Kidney (tissue), 14 donors: ENCODE data around the gene GBA3. TPM values are rescaled to one million over a fixed set of nuclear protein-coding genes. Genes with fewer than 3 reads are reported as not detected.

Source experiments
- DNase-seq, 5 donors: peaks; one replicate each; pipeline ENCODE4 v3.0.0-alpha.2; 2013 to 2020
- FAIRE-seq: peaks from 2 replicates; lab custom pipeline; 2012; peaks lifted over from hg19 to GRCh38; lab: Jason Lieb, UNC
- H3K27ac ChIP-seq, 2 donors: one replicate each; pipeline ENCODE4 v1.7.0; 2013; ENCODE audit warnings: low read depth in 2 of 2, low read length in 2 of 2, inconsistent platforms in 1 of 2
- H3K27me3 ChIP-seq: one replicate; pipeline ENCODE4 v1.7.1; 2013; ENCODE audit warnings: low read length, inconsistent platforms; ENCODE audit not compliant: control insufficient read depth, insufficient read depth
- H3K36me3 ChIP-seq, 3 donors: one replicate each; pipeline versions ENCODE4 v1.7.0 to v1.7.1; 2013; ENCODE audit warnings: low read length in 3 of 3, control low read depth in 1 of 3, inconsistent platforms in 1 of 3; ENCODE audit not compliant: insufficient read depth in 3 of 3, control insufficient read depth in 2 of 3
- H3K4me1 ChIP-seq, 3 donors: one replicate each; pipeline versions ENCODE4 v1.7.0 to v1.7.1; 2013; ENCODE audit warnings: low read length in 3 of 3, inconsistent platforms in 1 of 3, low read depth in 1 of 3; ENCODE audit not compliant: control insufficient read depth in 2 of 3, insufficient read depth in 2 of 3
- H3K4me3 ChIP-seq, 3 donors: one replicate each; pipeline versions ENCODE4 v1.7.0 to v1.8.1; 2013; ENCODE audit warnings: low read length in 3 of 3, control low read depth in 1 of 3, inconsistent platforms in 1 of 3
- H3K9ac ChIP-seq, 3 donors: one replicate each; pipeline versions ENCODE4 v1.7.0 to v1.7.1; 2013; ENCODE audit warnings: low read length in 3 of 3, control low read depth in 1 of 3, inconsistent platforms in 1 of 3
- H3K9me3 ChIP-seq, 3 donors: one replicate each; pipeline versions ENCODE4 v1.7.0 to v1.7.1; 2013; ENCODE audit warnings: low read length in 3 of 3, control low read depth in 1 of 3, inconsistent platforms in 1 of 3; ENCODE audit not compliant: control insufficient read depth in 2 of 3, insufficient read depth in 1 of 3
- CTCF ChIP-seq: IDR thresholded peaks from 3 replicates; pipeline ENCODE4 v1.5.1; 2012; ENCODE audit warnings: mild to moderate bottlenecking, moderate library complexity, borderline replicate concordance; ENCODE audit not compliant: insufficient read depth; ENCODE audit errors: extremely low read depth
- intact Hi-C: fragments of 100-400 bp; cut with DNase I; formaldehyde crosslinking; loops from one replicate; pipeline ENCODE4 v1.11.1; 2022
- polyA plus RNA-seq: library from polyadenylated mRNA; stranded (reverse); fragments of 350-450 nt; fragmentation: Illumina TruSeq; extraction: RNeasy Lipid Tissue Mini Kit (QIAGEN cat#74804); gene quantifications from one replicate; pipeline ENCODE4 v1.2.3, GENCODE V29; 2014; ENCODE audit warnings: low read depth, low replicate concordance; ENCODE audit not compliant: insufficient read depth
- total RNA-seq: library from RNA; stranded (reverse); fragmentation: NEBNext Ultra II Directional; extraction: Animal tissue kit (Norgen Biotek cat#: 25700); gene quantifications from one replicate; pipeline ENCODE4 v1.2.1, GENCODE V29; 2021
- donor health status: control.
- donor health status: control.
- donor health status: control.
- donor health status: control.
- donor health status: control.
- donor health status: DM: yes; HTN: yes; CAD: no.
- donor health status: Normal renal cell carcinoma (clear cell type).

GBA3 gene
- total and polyA plus RNA-seq, 2 donors from 2014 or later, result 40.9 to 59.0 TPM

- Histone ChIP-seq H3K27me3 (no peaks in the 10 kb centered on the region), H3K4me3 (no peak overlapping the region), H3K9me3 (no peaks in the 10 kb centered on the region), H3K36me3 (no peaks in the 10 kb centered on the region), H3K4me1 (no peaks in the 10 kb centered on the region), H3K9ac (no peak overlapping the region), H3K27ac (no peak overlapping the region)
- FAIRE-seq (no peak), DNase-seq (no peak)
- no peak for TF ChIP-seq CTCF
- intact Hi-C loops, result no loop called here
These were observed 20.2 kb upstream of the GBA3 start for GRCh38 chr4:22672519-22672918.

GRCh38 chr4:22672944-22673343 is 19.8 kb upstream of the GBA3 start:
- intact Hi-C loops, result no loop called here
- Histone ChIP-seq H3K4me1 (no peaks in the 10 kb centered on the region), H3K9ac (no peak overlapping the region), H3K9me3 (no peaks in the 10 kb centered on the region), H3K27me3 (no peaks in the 10 kb centered on the region), H3K27ac (no peak overlapping the region), H3K36me3 (no peaks in the 10 kb centered on the region), H3K4me3 (no peak overlapping the region)
- FAIRE-seq (no peak), DNase-seq (no peak)
- no peak for TF ChIP-seq CTCF

GRCh38 chr4:22674700-22675099 is 18.0 kb upstream of the GBA3 start:
- H3K36me3 ChIP-seq, result no peaks in the 10 kb centered on the region
- peaks cover 0 to 7% (median 0%) of the 10 kb centered on the region in 3 donors for H3K4me1 ChIP-seq
- DNase-seq (no peak), FAIRE-seq (no peak)
- TF ChIP-seq CTCF, result no peak
- H3K27me3 ChIP-seq, result no peaks in the 10 kb centered on the region
- no peak overlapping the region for H3K4me3 ChIP-seq
- H3K9me3 ChIP-seq, result no peaks in the 10 kb centered on the region
- no peak overlapping the region for H3K9ac ChIP-seq
- H3K27ac ChIP-seq, result no peak overlapping the region
- intact Hi-C loops, result no loop called here

GRCh38 chr4:22676063-22676462 is 16.7 kb upstream of the GBA3 start:
- Histone ChIP-seq H3K27me3 (no peaks in the 10 kb centered on the region), H3K9me3 (no peaks in the 10 kb centered on the region), H3K27ac (no peak overlapping the region), H3K4me1 (peaks cover 0 to 8% (median 0%) of the 10 kb centered on the region in 3 donors), H3K4me3 (no peak overlapping the region), H3K9ac (no peak overlapping the region), H3K36me3 (no peaks in the 10 kb centered on the region)
- DNase-seq (no peak), FAIRE-seq (no peak)
- no peak for TF ChIP-seq CTCF
- intact Hi-C loops, result no loop called here
